ENCODE measurements around the gene PLPP1.
A peak's percentile ranks its signal among the peaks of the same experiment; 100 is the strongest.

PLPP1 gene

GRCh38 chr5:55441954-55442353 is 92.8 kb downstream of the PLPP1 start:
- DNase-seq, result no peak

- DNase-seq, result no peak
These were observed 93.5 kb downstream of the PLPP1 start for GRCh38 chr5:55441107-55441771.

- DNase-seq, result no peak
These were observed 94.5 kb downstream of the PLPP1 start for GRCh38 chr5:55440188-55440646.

- no peak for DNase-seq
These were observed 95.8 kb downstream of the PLPP1 start for GRCh38 chr5:55438998-55439397.

GRCh38 chr5:55437859-55438206 is 96.9 kb downstream of the PLPP1 start:
- no peak for DNase-seq

GRCh38 chr5:55437452-55437851 is 97.3 kb downstream of the PLPP1 start:
- DNase-seq, result no peak

GRCh38 chr5:55432549-55432948 is 102.2 kb downstream of the PLPP1 start:
- DNase-seq, result no peak

GRCh38 chr5:55429613-55430253 is 105.0 kb downstream of the PLPP1 start:
- no peak for DNase-seq

GRCh38 chr5:55429221-55429612 is 105.5 kb downstream of the PLPP1 start:
- no peak for DNase-seq

GRCh38 chr5:55427157-55427556 is 107.6 kb downstream of the PLPP1 start:
- no peak for DNase-seq

GRCh38 chr5:55426455-55426854 is 108.3 kb downstream of the PLPP1 start:
- DNase-seq, result no peak

- no peak for DNase-seq
These were observed 113.7 kb downstream of the PLPP1 start for GRCh38 chr5:55421074-55421529.

GRCh38 chr5:55418994-55419968 is 115.5 kb downstream of the PLPP1 start:
- DNase-seq, result no peak

GRCh38 chr5:55416306-55416705 is 118.5 kb downstream of the PLPP1 start:
- no peak for DNase-seq

- no peak for DNase-seq
These were observed 119.7 kb downstream of the PLPP1 start for GRCh38 chr5:55415071-55415470.

GRCh38 chr5:55413644-55414043 is 121.1 kb downstream of the PLPP1 start:
- DNase-seq, result no peak

- DNase-seq, result no peak
These were observed 122.9 kb downstream of the PLPP1 start for GRCh38 chr5:55411876-55412275.

GRCh38 chr5:55410845-55411244 is 123.9 kb downstream of the PLPP1 start:
- DNase-seq, result no peak

GRCh38 chr5:55409775-55410174 is 125.0 kb downstream of the PLPP1 start:
- DNase-seq, result no peak

- no peak for DNase-seq
These were observed 126.8 kb downstream of the PLPP1 start for GRCh38 chr5:55407984-55408383.

GRCh38 chr5:55407059-55407684 is 127.6 kb downstream of the PLPP1 start:
- DNase-seq, result peak; percentile 19

GRCh38 chr5:55406292-55406691 is 128.5 kb downstream of the PLPP1 start:
- DNase-seq, result no peak

GRCh38 chr5:55402199-55402598 is 132.6 kb downstream of the PLPP1 start:
- DNase-seq, result no peak
